Activated naive CD8-positive, alpha-beta T cell treated with anti-CD3 and anti-CD28 coated beads for 36 hours (primary cell): Measurements from ENCODE around the gene KCNQ1OT1. TPM values are rescaled to one million over a fixed set of nuclear protein-coding genes. Genes with fewer than 3 reads are reported as not detected.

Source experiments
- DNase-seq: peaks from one replicate; pipeline ENCODE4 v3.0.0; 2021
- H3K27ac Mint-ChIP-seq: one replicate; pipeline ENCODE4 v1.8.0; 2022; ENCODE audit warnings: mild to moderate bottlenecking, moderate library complexity, mixed read lengths
- H3K27me3 Mint-ChIP-seq: one replicate; pipeline ENCODE4 v1.8.0; 2022; ENCODE audit warnings: mild to moderate bottlenecking, mixed read lengths
- H3K36me3 Mint-ChIP-seq: one replicate; pipeline ENCODE4 v1.8.0; 2021; ENCODE audit warnings: mild to moderate bottlenecking, mixed read lengths
- H3K4me1 Mint-ChIP-seq: one replicate; pipeline ENCODE4 v1.8.0; 2021; ENCODE audit warnings: mixed read lengths
- H3K4me3 Mint-ChIP-seq: one replicate; pipeline ENCODE4 v1.8.0; 2022; ENCODE audit warnings: mild to moderate bottlenecking, moderate library complexity, mixed read lengths
- H3K9me3 Mint-ChIP-seq: one replicate; pipeline ENCODE4 v1.8.0; 2022; ENCODE audit warnings: mixed read lengths
- total RNA-seq, 2 experiments: library from RNA; stranded (reverse); gene quantifications; one replicate each; pipeline ENCODE4 v1.2.3, GENCODE V29; 2021

The KCNQ1OT1 gene
- total RNA-seq, 2 experiments from 2014 or later: 0.12 to 0.14 TPM

GRCh38 chr11:2693271-2694261, 6.2 kb downstream of the KCNQ1OT1 start:
- no peak overlapping the region for H3K27ac Mint-ChIP-seq
- H3K4me1 Mint-ChIP-seq: peaks cover 7% of the 10 kb centered on the region
- H3K9me3 Mint-ChIP-seq: no peaks in the 10 kb centered on the region
- no peak for DNase-seq
- H3K27me3 Mint-ChIP-seq: peaks cover 4% of the 10 kb centered on the region
- H3K36me3 Mint-ChIP-seq: peaks cover 10% of the 10 kb centered on the region
- no peak overlapping the region for H3K4me3 Mint-ChIP-seq

DNA sequence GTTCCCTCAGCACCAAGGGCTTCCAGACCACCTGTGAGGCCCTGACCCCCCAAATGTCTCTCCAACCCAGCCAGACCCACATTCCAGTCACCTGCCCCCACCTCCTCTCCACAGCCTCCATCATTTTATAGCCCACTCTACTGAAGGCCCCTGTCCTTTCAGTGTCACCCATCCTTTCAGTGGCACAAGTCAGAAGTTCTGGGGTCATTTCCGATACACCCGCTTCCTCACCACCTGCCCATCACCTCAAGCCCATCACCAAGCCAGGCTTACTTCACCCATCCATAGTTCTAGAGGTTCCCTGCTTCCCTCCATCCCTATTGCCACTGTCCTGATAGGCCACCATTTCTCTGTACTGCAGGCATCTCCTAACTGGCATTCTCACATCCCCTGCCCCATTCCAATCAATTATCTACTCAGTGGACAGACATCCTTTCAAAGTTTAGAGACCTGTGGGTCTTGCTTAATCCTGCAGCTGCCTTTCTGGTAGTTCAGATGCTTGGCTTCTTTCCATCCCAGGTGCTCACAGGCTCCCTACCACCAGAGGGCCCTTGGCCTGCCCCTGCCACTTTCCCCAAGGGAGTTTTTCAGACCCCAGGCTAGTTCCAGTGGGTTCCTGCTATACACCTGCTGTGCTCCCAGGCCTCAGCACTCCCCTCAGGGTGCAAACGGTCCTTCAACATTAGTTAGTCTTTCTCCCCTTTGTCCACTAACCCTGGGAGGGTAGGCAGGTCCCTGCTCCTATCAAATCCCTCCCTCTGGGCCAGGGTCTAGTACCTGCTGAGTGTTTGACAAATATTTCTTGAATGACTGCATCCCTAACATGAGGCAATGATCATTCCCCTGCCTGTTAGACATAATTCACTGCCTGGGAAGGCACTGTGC, 7.6 kb downstream of the KCNQ1OT1 start:
- Mint-ChIP-seq H3K27me3 (no peaks in the 10 kb centered on the region), H3K27ac (no peak overlapping the region), H3K4me3 (no peak overlapping the region), H3K36me3 (peaks cover 3% of the 10 kb centered on the region), H3K9me3 (no peaks in the 10 kb centered on the region), H3K4me1 (no peaks in the 10 kb centered on the region)
- no peak for DNase-seq

- H3K27me3 Mint-ChIP-seq: no peaks in the 10 kb centered on the region
- H3K36me3 Mint-ChIP-seq: peaks cover 2% of the 10 kb centered on the region
- no peaks in the 10 kb centered on the region for H3K9me3 Mint-ChIP-seq
- no peak for DNase-seq
- H3K4me1 Mint-ChIP-seq: no peaks in the 10 kb centered on the region
- H3K4me3 Mint-ChIP-seq: no peak overlapping the region
- no peak overlapping the region for H3K27ac Mint-ChIP-seq
These were observed 8.4 kb downstream of the KCNQ1OT1 start for GRCh38 chr11:2691355-2691761.

DNA sequence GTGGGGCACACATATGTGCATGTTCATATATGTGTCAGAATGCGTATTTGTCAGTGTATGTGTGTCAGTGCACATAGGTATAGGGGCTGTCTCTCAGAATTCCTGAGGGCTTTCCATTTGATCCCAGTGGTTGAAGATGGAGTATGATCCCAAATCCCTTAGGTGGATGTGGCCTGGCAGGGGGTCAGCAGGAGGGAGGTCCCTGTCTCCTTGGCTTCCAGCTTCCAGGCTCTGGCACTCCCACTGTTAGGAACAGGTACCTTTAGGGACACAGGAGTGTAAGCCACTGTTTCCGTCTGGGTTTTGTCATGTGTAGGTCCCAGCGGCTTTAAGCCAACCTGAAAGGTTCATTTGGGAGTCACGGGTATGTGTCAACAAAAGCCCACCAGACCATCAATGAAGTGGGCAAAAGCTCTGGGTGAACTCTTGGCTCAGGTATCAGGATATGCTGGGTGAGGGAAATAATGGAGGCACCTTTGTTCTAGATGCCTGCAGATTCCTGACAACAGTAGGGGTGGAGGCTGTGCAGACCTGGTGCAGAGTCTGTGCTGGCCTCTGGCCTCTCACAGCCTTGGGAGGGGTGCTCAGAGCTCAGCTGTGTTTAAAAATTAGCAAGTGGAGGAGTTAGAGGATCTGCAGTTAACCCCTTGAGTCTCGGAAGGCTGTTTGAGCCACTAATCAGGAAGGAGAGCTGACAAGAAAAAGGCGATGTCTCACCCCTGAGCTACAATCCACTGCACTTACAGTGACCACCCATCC, 9.0 kb downstream of the KCNQ1OT1 start:
- H3K4me1 Mint-ChIP-seq: no peaks in the 10 kb centered on the region
- DNase-seq: no peak
- no peaks in the 10 kb centered on the region for H3K9me3 Mint-ChIP-seq
- no peak overlapping the region for H3K27ac Mint-ChIP-seq
- H3K27me3 Mint-ChIP-seq: no peaks in the 10 kb centered on the region
- no peaks in the 10 kb centered on the region for H3K36me3 Mint-ChIP-seq
- H3K4me3 Mint-ChIP-seq: no peak overlapping the region

GRCh38 chr11:2689651-2690575, 9.9 kb downstream of the KCNQ1OT1 start:
- Mint-ChIP-seq H3K4me3 (no peak overlapping the region), H3K36me3 (no peaks in the 10 kb centered on the region), H3K4me1 (no peaks in the 10 kb centered on the region), H3K27me3 (no peaks in the 10 kb centered on the region), H3K27ac (no peak overlapping the region), H3K9me3 (no peaks in the 10 kb centered on the region)
- no peak for DNase-seq

- Mint-ChIP-seq H3K27me3 (no peaks in the 10 kb centered on the region), H3K4me1 (no peaks in the 10 kb centered on the region), H3K36me3 (no peaks in the 10 kb centered on the region), H3K27ac (no peak overlapping the region), H3K4me3 (no peak overlapping the region), H3K9me3 (no peaks in the 10 kb centered on the region)
- no peak for DNase-seq
These were observed 11.2 kb downstream of the KCNQ1OT1 start for GRCh38 chr11:2688381-2689231.

- Mint-ChIP-seq H3K9me3 (no peaks in the 10 kb centered on the region), H3K4me3 (no peak overlapping the region), H3K27me3 (no peaks in the 10 kb centered on the region), H3K4me1 (no peaks in the 10 kb centered on the region), H3K27ac (no peak overlapping the region), H3K36me3 (no peaks in the 10 kb centered on the region)
- DNase-seq: no peak
These were observed 12.0 kb downstream of the KCNQ1OT1 start for GRCh38 chr11:2687782-2688191.

DNA sequence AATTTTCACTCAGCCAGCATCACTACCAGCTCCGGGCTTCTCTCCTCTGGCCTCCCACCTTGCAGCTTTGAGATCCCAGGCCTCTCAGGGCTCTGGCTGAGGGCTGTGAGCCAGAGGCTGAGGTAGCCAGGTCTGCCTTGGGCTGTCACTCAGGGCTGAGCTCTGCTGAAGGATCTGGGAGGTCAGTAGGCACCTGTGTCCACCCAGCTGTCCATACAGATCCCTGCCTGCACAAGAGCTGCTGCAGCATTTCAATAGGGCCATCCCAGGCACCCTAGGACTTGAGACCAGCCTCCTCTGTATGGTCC, 12.6 kb downstream of the KCNQ1OT1 start:
- Mint-ChIP-seq H3K4me3 (no peak overlapping the region), H3K9me3 (no peaks in the 10 kb centered on the region), H3K36me3 (no peaks in the 10 kb centered on the region), H3K4me1 (no peaks in the 10 kb centered on the region), H3K27ac (no peak overlapping the region), H3K27me3 (no peaks in the 10 kb centered on the region)
- DNase-seq: no peak

- H3K27me3 Mint-ChIP-seq: no peaks in the 10 kb centered on the region
- DNase-seq: no peak
- H3K4me3 Mint-ChIP-seq: no peak overlapping the region
- no peaks in the 10 kb centered on the region for H3K4me1 Mint-ChIP-seq
- H3K9me3 Mint-ChIP-seq: no peaks in the 10 kb centered on the region
- no peaks in the 10 kb centered on the region for H3K36me3 Mint-ChIP-seq
- no peak overlapping the region for H3K27ac Mint-ChIP-seq
These were observed 13.2 kb downstream of the KCNQ1OT1 start for GRCh38 chr11:2686360-2687222.

GRCh38 chr11:2685566-2686359, 14.0 kb downstream of the KCNQ1OT1 start:
- no peaks in the 10 kb centered on the region for H3K27me3 Mint-ChIP-seq
- no peak for DNase-seq
- H3K27ac Mint-ChIP-seq: no peak overlapping the region

GRCh38 chr11:2685051-2685450, 14.7 kb downstream of the KCNQ1OT1 start:
- Mint-ChIP-seq H3K36me3 (no peaks in the 10 kb centered on the region), H3K27ac (no peak overlapping the region), H3K27me3 (no peaks in the 10 kb centered on the region), H3K4me1 (no peaks in the 10 kb centered on the region), H3K9me3 (no peaks in the 10 kb centered on the region), H3K4me3 (no peak overlapping the region)
- DNase-seq: no peak

More at GRCh38 chr11:2685566-2686359, 14.0 kb downstream of the KCNQ1OT1 start:
- Mint-ChIP-seq H3K4me1 (no peaks in the 10 kb centered on the region), H3K36me3 (no peaks in the 10 kb centered on the region), H3K9me3 (no peaks in the 10 kb centered on the region), H3K4me3 (no peak overlapping the region)

GRCh38 chr11:2684581-2684980, 15.2 kb downstream of the KCNQ1OT1 start:
- H3K27ac Mint-ChIP-seq: no peak overlapping the region
- H3K36me3 Mint-ChIP-seq: no peaks in the 10 kb centered on the region
- DNase-seq: no peak
- no peaks in the 10 kb centered on the region for H3K4me1 Mint-ChIP-seq
- H3K4me3 Mint-ChIP-seq: no peak overlapping the region
- no peaks in the 10 kb centered on the region for H3K27me3 Mint-ChIP-seq
- no peaks in the 10 kb centered on the region for H3K9me3 Mint-ChIP-seq
